ENCODE measurements around the gene VAC14.

VAC14 gene

DNA sequence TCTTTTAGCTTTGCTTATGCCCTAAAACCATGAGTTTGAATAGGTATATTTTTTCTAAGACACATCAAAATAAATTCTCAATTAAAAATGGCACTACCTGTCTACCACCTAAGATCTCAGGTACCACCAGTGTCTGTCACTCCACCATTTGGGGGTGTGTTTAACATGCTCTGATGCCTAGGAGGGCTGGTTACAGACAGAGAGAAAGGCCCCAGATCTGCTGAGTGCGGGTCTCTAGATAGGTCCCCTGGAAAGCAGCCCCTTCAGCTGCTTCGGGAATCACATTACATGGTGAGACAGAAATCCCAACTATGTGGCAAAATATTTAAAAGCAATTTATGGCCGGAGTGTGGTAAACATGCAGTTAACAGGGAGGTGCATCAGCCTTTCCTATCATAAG is 653 bp upstream of the VAC14 start:
- no peak overlapping the region for H4K8ac ChIP-seq (ENCODE audit: low read depth, low read length)
- H3K9ac ChIP-seq (ENCODE audit: low read length): no peak overlapping the region
- no peak overlapping the region for H3K23ac ChIP-seq (ENCODE audit: low read length)
- peaks cover 16% of the 10 kb centered on the region for H3K79me1 ChIP-seq (ENCODE audit: low read length)
- H3K56ac ChIP-seq (ENCODE audit: low read length): no peak overlapping the region
- H3K4ac ChIP-seq (ENCODE audit: low read depth, low read length): no peak overlapping the region
- no peak overlapping the region for H4K5ac ChIP-seq (ENCODE audit: low read length)
- no peak overlapping the region for H2BK15ac ChIP-seq (replicated peaks; ENCODE audit: low read depth)
- no peak overlapping the region for H3K18ac ChIP-seq (ENCODE audit: low read length)
- peak; percentile 36 for DNase-seq
- H3K4me1 ChIP-seq (ENCODE audit: control insufficient read depth, low read depth, low read length): peaks cover 3% of the 10 kb centered on the region
- H3K27me3 ChIP-seq (ENCODE audit: insufficient read depth, low read length, poor library complexity): no peaks in the 10 kb centered on the region
- no peak overlapping the region for H2AK5ac ChIP-seq (ENCODE audit: low read length)
- H3K36me3 ChIP-seq (ENCODE audit: control insufficient read depth, insufficient read depth, low read length): no peaks in the 10 kb centered on the region
- WGBS (ENCODE audit: extremely low coverage, insufficient coverage, low lambda C conversion rate): no CpG with 5 or more reads among the region's 3 CpGs
- no peak overlapping the region for H3K4me2 ChIP-seq (ENCODE audit: low read length)
- no peak overlapping the region for H3K27ac ChIP-seq (ENCODE audit: low read depth, low read length)
- no peak overlapping the region for H2BK5ac ChIP-seq (ENCODE audit: low read length)
- no peak overlapping the region for H2BK120ac ChIP-seq (ENCODE audit: low read depth, low read length)
- no peak overlapping the region for H3K4me3 ChIP-seq (ENCODE audit: low read length)
- H3K79me2 ChIP-seq (ENCODE audit: control insufficient read depth, insufficient read depth, low read length): peaks cover 16% of the 10 kb centered on the region

DNA sequence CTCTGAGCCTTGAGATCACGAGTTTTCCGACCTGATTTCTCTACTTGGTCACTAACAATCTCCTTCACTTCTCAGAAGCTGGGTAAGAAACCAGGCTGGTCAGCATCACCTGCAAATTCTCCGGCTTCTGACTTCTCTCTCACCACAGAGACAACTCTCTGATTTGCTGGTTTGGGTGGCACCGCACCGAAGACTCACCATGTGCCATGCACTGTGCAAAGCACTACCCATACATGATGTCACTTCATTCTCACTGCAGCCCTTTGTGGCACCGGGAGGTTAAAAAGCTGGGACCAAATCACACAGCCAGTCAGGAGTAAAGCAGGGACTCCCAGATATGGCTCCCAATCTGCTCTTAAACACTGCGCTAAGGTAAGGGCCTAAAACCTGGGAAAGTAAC is 647 bp downstream of the VAC14 start:
- peak overlapping the region; percentile 77 for H3K9ac ChIP-seq (ENCODE audit: low read length)
- H3K56ac ChIP-seq (ENCODE audit: low read length): peak overlapping the region; percentile 89
- no peaks in the 10 kb centered on the region for H3K36me3 ChIP-seq (ENCODE audit: control insufficient read depth, insufficient read depth, low read length)
- H3K79me2 ChIP-seq (ENCODE audit: control insufficient read depth, insufficient read depth, low read length): peaks cover 19% of the 10 kb centered on the region
- peaks cover 18% of the 10 kb centered on the region for H3K79me1 ChIP-seq (ENCODE audit: low read length)
- no peak overlapping the region for H4K5ac ChIP-seq (ENCODE audit: low read length)
- no peak overlapping the region for H2AK5ac ChIP-seq (ENCODE audit: low read length)
- DNase-seq: no peak
- WGBS (ENCODE audit: extremely low coverage, insufficient coverage, low lambda C conversion rate): no CpG with 5 or more reads among the region's 7 CpGs
- H3K27ac ChIP-seq (ENCODE audit: low read depth, low read length): no peak overlapping the region
- no peak overlapping the region for H3K4ac ChIP-seq (ENCODE audit: low read depth, low read length)
- H3K4me3 ChIP-seq (ENCODE audit: low read length): peak overlapping the region; percentile 87
- H3K4me2 ChIP-seq (ENCODE audit: low read length): peak overlapping the region; percentile 84
- H2BK120ac ChIP-seq (ENCODE audit: low read depth, low read length): no peak overlapping the region
- no peaks in the 10 kb centered on the region for H3K27me3 ChIP-seq (ENCODE audit: insufficient read depth, low read length, poor library complexity)
- no peak overlapping the region for H3K23ac ChIP-seq (ENCODE audit: low read length)
- no peak overlapping the region for H3K18ac ChIP-seq (ENCODE audit: low read length)
- H3K4me1 ChIP-seq (ENCODE audit: control insufficient read depth, low read depth, low read length): peaks cover 3% of the 10 kb centered on the region
- no peak overlapping the region for H2BK5ac ChIP-seq (ENCODE audit: low read length)
- H2BK15ac ChIP-seq (replicated peaks; ENCODE audit: low read depth): no peak overlapping the region
- H4K8ac ChIP-seq (ENCODE audit: low read depth, low read length): no peak overlapping the region

DNA sequence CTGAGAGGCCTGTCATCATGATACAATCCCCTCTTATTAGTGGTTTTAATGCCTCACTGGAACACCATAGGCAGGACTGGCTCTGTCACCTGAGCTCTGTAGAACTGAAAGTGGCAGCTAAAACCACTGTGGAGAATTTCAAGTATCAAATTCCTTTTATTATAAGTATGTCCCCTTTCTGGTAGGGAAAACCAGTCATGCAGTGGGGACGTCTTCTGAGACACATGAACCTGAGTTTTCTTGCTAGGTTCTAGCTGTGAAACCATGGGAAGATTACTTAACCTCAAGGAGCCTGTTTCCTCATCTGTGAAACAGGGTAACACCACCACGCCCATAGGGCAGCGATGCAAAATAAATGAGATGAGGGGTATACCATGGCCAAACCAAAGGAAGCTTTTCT is 4.7 kb downstream of the VAC14 start:
- Histone ChIP-seq H3K9ac (ENCODE audit: low read length) (no peak overlapping the region), H3K4me1 (ENCODE audit: control insufficient read depth, low read depth, low read length) (peaks cover 3% of the 10 kb centered on the region), H3K4me3 (ENCODE audit: low read length) (no peak overlapping the region), H3K18ac (ENCODE audit: low read length) (no peak overlapping the region), H2AK5ac (ENCODE audit: low read length) (no peak overlapping the region), H4K5ac (ENCODE audit: low read length) (no peak overlapping the region), H3K36me3 (ENCODE audit: control insufficient read depth, insufficient read depth, low read length) (no peaks in the 10 kb centered on the region), H3K4me2 (ENCODE audit: low read length) (no peak overlapping the region), H3K23ac (ENCODE audit: low read length) (no peak overlapping the region), H3K27ac (ENCODE audit: low read depth, low read length) (no peak overlapping the region), H4K8ac (ENCODE audit: low read depth, low read length) (no peak overlapping the region), H3K79me1 (ENCODE audit: low read length) (peaks cover 30% of the 10 kb centered on the region), H3K79me2 (ENCODE audit: control insufficient read depth, insufficient read depth, low read length) (peaks cover 35% of the 10 kb centered on the region), H2BK15ac (replicated peaks; ENCODE audit: low read depth) (no peak overlapping the region), H3K4ac (ENCODE audit: low read depth, low read length) (no peak overlapping the region), H2BK120ac (ENCODE audit: low read depth, low read length) (no peak overlapping the region), H2BK5ac (ENCODE audit: low read length) (no peak overlapping the region), H3K27me3 (ENCODE audit: insufficient read depth, low read length, poor library complexity) (no peaks in the 10 kb centered on the region), H3K56ac (ENCODE audit: low read length) (no peak overlapping the region)
- WGBS (ENCODE audit: extremely low coverage, insufficient coverage, low lambda C conversion rate): no CpG with 5 or more reads among the region's 3 CpGs
- DNase-seq: no peak

DNA sequence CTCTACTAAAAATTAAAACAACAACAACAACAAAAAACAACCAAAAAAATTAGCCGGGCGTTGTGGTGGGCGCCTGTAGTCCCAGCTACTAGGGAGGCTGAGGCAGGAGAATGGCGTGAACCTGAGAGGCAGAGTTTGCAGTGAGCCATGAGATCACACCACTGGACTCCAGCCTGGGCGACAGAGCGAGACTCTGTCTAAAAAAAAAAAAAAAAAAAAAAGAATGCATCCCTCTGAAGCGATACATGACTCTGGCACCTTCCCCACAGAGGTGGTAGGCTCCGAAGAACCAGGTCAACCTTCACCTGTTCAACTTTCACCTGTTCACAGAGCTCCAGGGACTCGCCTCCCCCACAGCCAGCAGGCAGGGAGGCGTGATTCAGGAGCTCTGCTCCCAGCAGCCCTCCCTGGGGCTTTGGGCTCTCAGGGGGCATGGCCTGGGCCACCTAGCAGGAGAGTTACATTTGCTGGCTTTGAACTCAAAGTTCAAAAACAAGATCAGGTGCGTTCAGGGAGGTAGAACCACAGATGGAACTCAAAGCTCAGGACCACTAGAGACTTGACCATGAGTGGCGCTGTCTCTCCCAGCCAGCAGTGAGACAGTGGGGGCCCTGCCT is 5.6 kb downstream of the VAC14 start:
- Histone ChIP-seq H3K4ac (ENCODE audit: low read depth, low read length) (no peak overlapping the region), H3K36me3 (ENCODE audit: control insufficient read depth, insufficient read depth, low read length) (no peaks in the 10 kb centered on the region), H3K79me2 (ENCODE audit: control insufficient read depth, insufficient read depth, low read length) (peaks cover 34% of the 10 kb centered on the region), H3K4me2 (ENCODE audit: low read length) (no peak overlapping the region), H3K27me3 (ENCODE audit: insufficient read depth, low read length, poor library complexity) (no peaks in the 10 kb centered on the region), H3K18ac (ENCODE audit: low read length) (no peak overlapping the region), H2BK120ac (ENCODE audit: low read depth, low read length) (no peak overlapping the region), H3K4me1 (ENCODE audit: control insufficient read depth, low read depth, low read length) (peaks cover 3% of the 10 kb centered on the region), H3K9ac (ENCODE audit: low read length) (no peak overlapping the region), H3K56ac (ENCODE audit: low read length) (no peak overlapping the region), H4K5ac (ENCODE audit: low read length) (no peak overlapping the region), H2BK15ac (replicated peaks; ENCODE audit: low read depth) (no peak overlapping the region), H3K4me3 (ENCODE audit: low read length) (no peak overlapping the region), H2BK5ac (ENCODE audit: low read length) (no peak overlapping the region), H2AK5ac (ENCODE audit: low read length) (no peak overlapping the region), H3K27ac (ENCODE audit: low read depth, low read length) (no peak overlapping the region), H3K79me1 (ENCODE audit: low read length) (peaks cover 32% of the 10 kb centered on the region), H3K23ac (ENCODE audit: low read length) (no peak overlapping the region), H4K8ac (ENCODE audit: low read depth, low read length) (no peak overlapping the region)
- DNase-seq: no peak
- no CpG with 5 or more reads among the region's 12 CpGs for WGBS (ENCODE audit: extremely low coverage, insufficient coverage, low lambda C conversion rate)

DNA sequence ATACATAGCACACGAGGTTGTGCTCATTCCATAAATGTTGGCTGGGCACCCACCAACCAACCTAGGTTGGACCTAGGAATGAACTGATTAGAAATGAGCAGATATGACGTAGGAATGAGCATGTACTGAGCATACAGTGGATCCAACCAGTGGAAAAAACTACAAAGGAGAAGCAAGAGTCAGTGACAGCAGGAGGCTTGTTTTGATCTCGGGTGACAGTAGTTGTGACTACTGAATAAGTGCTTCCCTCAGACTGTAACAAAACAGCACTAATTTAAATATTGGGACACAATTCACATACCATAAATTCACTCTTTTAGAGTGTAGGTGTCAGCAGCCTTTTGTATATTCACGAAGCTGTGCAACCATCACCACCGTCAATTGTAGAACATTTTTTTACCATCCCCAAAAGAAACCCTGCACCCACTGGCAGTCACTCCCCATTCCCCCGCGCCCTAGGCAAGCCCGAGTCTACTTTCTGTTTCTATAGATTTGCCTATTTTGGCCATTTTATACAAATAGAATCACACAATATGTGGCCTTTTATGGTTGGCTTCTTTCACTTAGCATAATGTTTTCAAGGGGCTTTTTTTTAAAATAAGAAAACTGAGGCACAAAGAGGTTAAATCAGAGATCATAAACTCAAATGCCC is 7.0 kb downstream of the VAC14 start:
- no peaks in the 10 kb centered on the region for H3K27me3 ChIP-seq (ENCODE audit: insufficient read depth, low read length, poor library complexity)
- no peak overlapping the region for H4K5ac ChIP-seq (ENCODE audit: low read length)
- no peak overlapping the region for H3K18ac ChIP-seq (ENCODE audit: low read length)
- peaks cover 29% of the 10 kb centered on the region for H3K79me1 ChIP-seq (ENCODE audit: low read length)
- H3K4ac ChIP-seq (ENCODE audit: low read depth, low read length): no peak overlapping the region
- no peaks in the 10 kb centered on the region for H3K4me1 ChIP-seq (ENCODE audit: control insufficient read depth, low read depth, low read length)
- H4K8ac ChIP-seq (ENCODE audit: low read depth, low read length): no peak overlapping the region
- H3K79me2 ChIP-seq (ENCODE audit: control insufficient read depth, insufficient read depth, low read length): peaks cover 27% of the 10 kb centered on the region
- no peak overlapping the region for H2BK120ac ChIP-seq (ENCODE audit: low read depth, low read length)
- no peak overlapping the region for H3K23ac ChIP-seq (ENCODE audit: low read length)
- no peak overlapping the region for H3K27ac ChIP-seq (ENCODE audit: low read depth, low read length)
- H3K56ac ChIP-seq (ENCODE audit: low read length): no peak overlapping the region
- H3K9ac ChIP-seq (ENCODE audit: low read length): no peak overlapping the region
- no peaks in the 10 kb centered on the region for H3K36me3 ChIP-seq (ENCODE audit: control insufficient read depth, insufficient read depth, low read length)
- DNase-seq: no peak
- H2AK5ac ChIP-seq (ENCODE audit: low read length): no peak overlapping the region
- WGBS (ENCODE audit: extremely low coverage, insufficient coverage, low lambda C conversion rate): no CpG with 5 or more reads among the region's 8 CpGs
- no peak overlapping the region for H2BK5ac ChIP-seq (ENCODE audit: low read length)
- no peak overlapping the region for H2BK15ac ChIP-seq (replicated peaks; ENCODE audit: low read depth)
- H3K4me2 ChIP-seq (ENCODE audit: low read length): no peak overlapping the region
- H3K4me3 ChIP-seq (ENCODE audit: low read length): no peak overlapping the region

DNA sequence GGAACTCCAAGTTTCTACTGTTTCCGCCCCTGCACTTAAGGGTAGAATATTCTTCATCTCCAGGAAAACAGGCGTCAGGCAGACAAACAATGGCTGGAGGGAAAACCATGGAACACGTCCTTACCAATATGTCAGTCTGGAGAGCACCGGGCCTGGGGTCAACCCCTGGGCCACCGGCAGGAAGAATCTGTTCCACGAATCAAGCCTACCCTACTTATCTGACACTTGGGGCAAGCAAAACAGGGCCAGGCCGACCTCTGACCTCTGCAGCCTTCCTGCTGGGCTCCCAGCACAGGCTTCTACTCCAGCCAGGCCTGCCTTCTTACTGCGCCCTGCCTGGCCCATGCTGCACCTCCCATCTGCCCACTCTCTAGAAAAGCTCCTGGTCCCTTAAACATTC is 10.1 kb downstream of the VAC14 start:
- peaks cover 30% of the 10 kb centered on the region for H3K79me1 ChIP-seq (ENCODE audit: low read length)
- H2BK120ac ChIP-seq (ENCODE audit: low read depth, low read length): no peak overlapping the region
- H3K18ac ChIP-seq (ENCODE audit: low read length): no peak overlapping the region
- H3K56ac ChIP-seq (ENCODE audit: low read length): peak overlapping the region; percentile 7
- H3K9ac ChIP-seq (ENCODE audit: low read length): no peak overlapping the region
- H3K23ac ChIP-seq (ENCODE audit: low read length): no peak overlapping the region
- no peak overlapping the region for H3K4ac ChIP-seq (ENCODE audit: low read depth, low read length)
- H2BK5ac ChIP-seq (ENCODE audit: low read length): no peak overlapping the region
- H3K4me1 ChIP-seq (ENCODE audit: control insufficient read depth, low read depth, low read length): no peaks in the 10 kb centered on the region
- H4K5ac ChIP-seq (ENCODE audit: low read length): no peak overlapping the region
- no peak overlapping the region for H4K8ac ChIP-seq (ENCODE audit: low read depth, low read length)
- no peak overlapping the region for H2BK15ac ChIP-seq (replicated peaks; ENCODE audit: low read depth)
- H3K27me3 ChIP-seq (ENCODE audit: insufficient read depth, low read length, poor library complexity): no peaks in the 10 kb centered on the region
- DNase-seq: no peak
- no peak overlapping the region for H3K4me2 ChIP-seq (ENCODE audit: low read length)
- no peak overlapping the region for H3K4me3 ChIP-seq (ENCODE audit: low read length)
- H3K36me3 ChIP-seq (ENCODE audit: control insufficient read depth, insufficient read depth, low read length): peaks cover 2% of the 10 kb centered on the region
- no CpG with 5 or more reads among the region's 8 CpGs for WGBS (ENCODE audit: extremely low coverage, insufficient coverage, low lambda C conversion rate)
- peaks cover 22% of the 10 kb centered on the region for H3K79me2 ChIP-seq (ENCODE audit: control insufficient read depth, insufficient read depth, low read length)
- no peak overlapping the region for H3K27ac ChIP-seq (ENCODE audit: low read depth, low read length)
- H2AK5ac ChIP-seq (ENCODE audit: low read length): no peak overlapping the region

Data from mesendoderm (in vitro differentiated cells).